OCI-LY3 (cell line): ENCODE results near the gene SURF6.

ENCODE experiments used
- EZH2phosphoT487 ChIP-seq: fragments of 200-600 bp; shearing (Covaris generic); IDR thresholded peaks from 2 replicates; pipeline ENCODE4 v1.6.1; 2018; ENCODE audit warnings: antibody characterized with exemption, mixed run types, low read depth
- TF ChIP-seq, protein P1 (sequence below): fragments of 200-600, 300-600 bp; sonication (generic); IDR thresholded peaks from 2 replicates; pipeline ENCODE4 v1.5.1; 2014; ENCODE audit warnings: antibody characterized with exemption, low read length, low read depth

DNA sequence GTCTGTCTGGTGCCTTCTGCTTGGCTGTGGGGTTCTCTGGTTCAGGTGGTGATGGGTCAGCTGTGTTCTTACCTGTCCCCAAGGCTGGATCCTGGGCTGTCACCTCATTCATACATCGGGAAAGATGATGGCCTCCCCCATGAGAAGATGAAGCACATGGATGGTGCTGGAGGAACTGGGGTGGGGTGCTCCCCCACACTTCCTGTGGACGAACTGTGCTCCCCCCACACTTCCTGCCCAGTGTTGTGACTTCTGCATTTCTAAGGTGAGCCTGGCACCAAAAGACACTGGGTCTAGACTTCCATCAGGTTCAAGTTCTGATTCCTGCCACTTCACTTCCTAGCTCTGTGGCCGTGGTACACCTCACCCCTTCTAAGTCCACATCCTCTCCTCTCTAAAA is 4.3 kb upstream of the SURF6 start:
- TF ChIP-seq, protein P1, sequence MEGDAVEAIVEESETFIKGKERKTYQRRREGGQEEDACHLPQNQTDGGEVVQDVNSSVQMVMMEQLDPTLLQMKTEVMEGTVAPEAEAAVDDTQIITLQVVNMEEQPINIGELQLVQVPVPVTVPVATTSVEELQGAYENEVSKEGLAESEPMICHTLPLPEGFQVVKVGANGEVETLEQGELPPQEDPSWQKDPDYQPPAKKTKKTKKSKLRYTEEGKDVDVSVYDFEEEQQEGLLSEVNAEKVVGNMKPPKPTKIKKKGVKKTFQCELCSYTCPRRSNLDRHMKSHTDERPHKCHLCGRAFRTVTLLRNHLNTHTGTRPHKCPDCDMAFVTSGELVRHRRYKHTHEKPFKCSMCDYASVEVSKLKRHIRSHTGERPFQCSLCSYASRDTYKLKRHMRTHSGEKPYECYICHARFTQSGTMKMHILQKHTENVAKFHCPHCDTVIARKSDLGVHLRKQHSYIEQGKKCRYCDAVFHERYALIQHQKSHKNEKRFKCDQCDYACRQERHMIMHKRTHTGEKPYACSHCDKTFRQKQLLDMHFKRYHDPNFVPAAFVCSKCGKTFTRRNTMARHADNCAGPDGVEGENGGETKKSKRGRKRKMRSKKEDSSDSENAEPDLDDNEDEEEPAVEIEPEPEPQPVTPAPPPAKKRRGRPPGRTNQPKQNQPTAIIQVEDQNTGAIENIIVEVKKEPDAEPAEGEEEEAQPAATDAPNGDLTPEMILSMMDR = no peak
- no peak for TF ChIP-seq EZH2phosphoT487
